Left lung (tissue), 10 donors: ENCODE measurements around the gene C10orf53. TPM values are rescaled to one million over a fixed set of nuclear protein-coding genes. Genes with fewer than 3 reads are reported as not detected.

Experiments used
- ATAC-seq: fragments of 200-7000 bp; cut with Tn5 transposase; one replicate; pipeline ENCODE4 v1.9.1; 2020; ENCODE audit warnings: moderate library complexity
- DNase-seq, 4 donors: peaks; one replicate each; pipeline ENCODE4 v3.0.0-alpha.2; 2013 to 2020
- H3K27ac ChIP-seq, 2 donors: fragments of 200-600 bp; sonication (generic) in 1 of 2; one replicate each; pipeline versions ENCODE4 v1.5.0 to v1.8.0; 2020 to 2021
- H3K27me3 ChIP-seq, 2 donors: fragments of 200-600 bp; sonication (generic) in 1 of 2; one replicate each; pipeline versions ENCODE4 v1.5.0 to v1.8.0; 2020 to 2021
- H3K36me3 ChIP-seq, 2 donors: fragments of 200-600 bp; sonication (generic) in 1 of 2; one replicate each; pipeline versions ENCODE4 v1.5.0 to v1.8.0; 2020 to 2021
- H3K4me1 ChIP-seq, 2 donors: fragments of 200-600 bp; one replicate each; pipeline ENCODE4 v1.8.0; 2021
- H3K4me3 ChIP-seq, 2 donors: fragments of 200-600 bp; sonication (generic) in 1 of 2; one replicate each; pipeline versions ENCODE4 v1.5.0 to v1.8.0; 2020 to 2021; ENCODE audit warnings: mild to moderate bottlenecking in 1 of 2
- H3K9me3 ChIP-seq, 2 donors: fragments of 200-600 bp; sonication (generic) in 1 of 2; one replicate each; pipeline versions ENCODE4 v1.5.0 to v1.8.0; 2020 to 2021
- intact Hi-C, 2 donors: fragments of 100-400 bp; cut with DNase I; formaldehyde crosslinking; loops; one replicate each; pipeline versions ENCODE4 v1.11.2 to v1.14.2; 2022
- polyA plus RNA-seq, 6 donors: library from polyadenylated mRNA; unstranded; fragments of 120-200 nt; gene quantifications; one replicate each; pipeline ENCODE4 v1.2.1, GENCODE V29; 2013; ENCODE audit not compliant: insufficient read length in 6 of 6
- total RNA-seq, 2 donors: library from RNA; stranded (reverse); fragmentation: NEBNext Ultra II Directional; extraction: Animal tissue kit (Norgen Biotek cat#: 25700); gene quantifications; one replicate each; pipeline ENCODE4 v1.2.1, GENCODE V29; 2021
- TF ChIP-seq, protein P1 (sequence below), 2 donors: fragments of 200-600 bp; sonication (generic) in 1 of 2; IDR thresholded peaks; one replicate each; pipeline versions ENCODE4 v1.5.0 to v1.8.0; 2021; ENCODE audit warnings: antibody characterized with exemption in 2 of 2
- donor health status: DM: no; HTN: yes; CAD: no.
- donor health status: DM: no; HTN: no; CAD: no.

Gene C10orf53
- total and polyA plus RNA-seq, 8 donors = not detected

DNA sequence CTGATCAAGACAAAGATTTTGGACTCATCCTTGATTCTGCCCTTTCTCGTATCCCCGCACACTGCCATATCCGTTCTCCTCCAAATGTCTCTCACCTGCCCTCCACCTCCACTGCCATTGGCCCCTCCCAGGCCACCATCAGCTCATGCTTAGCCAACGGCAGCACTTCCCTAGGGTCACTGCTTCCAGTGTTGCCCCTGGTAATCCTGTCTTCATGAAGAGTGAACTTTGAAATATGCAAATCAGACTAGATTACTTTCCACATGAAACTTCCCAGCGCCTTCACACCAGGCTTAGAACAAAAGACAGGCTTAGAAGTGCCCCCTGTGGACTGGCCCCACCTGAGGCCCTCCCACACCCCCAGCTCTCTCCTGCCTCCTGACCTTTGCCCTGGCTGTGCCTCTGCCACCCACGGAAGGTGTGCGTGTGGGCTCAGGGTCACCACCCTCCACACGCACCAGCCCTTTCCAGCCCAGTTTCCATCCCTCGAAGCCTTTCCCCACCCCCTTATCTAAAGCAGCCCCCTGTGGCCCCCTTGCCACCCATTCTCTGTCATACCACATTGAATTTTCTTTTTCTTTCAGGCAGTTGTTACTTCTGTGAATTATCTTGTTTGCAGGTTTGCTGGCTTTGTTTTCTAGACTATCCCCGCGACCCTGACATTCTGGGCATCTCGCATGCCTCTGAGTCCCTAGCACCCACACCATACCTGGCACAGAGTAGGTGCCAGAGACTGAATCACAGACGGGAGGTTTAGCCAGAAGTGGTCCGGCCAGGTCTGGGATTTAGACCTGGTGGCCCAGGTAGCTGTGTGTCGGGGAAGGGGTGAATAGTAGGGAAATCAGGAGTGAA, 26.8 kb upstream of the C10orf53 start:
- H3K36me3 ChIP-seq = no peaks in the 10 kb centered on the region
- H3K27me3 ChIP-seq = peaks cover 0 to 32% of the 10 kb centered on the region in 2 donors
- TF ChIP-seq, protein P1, sequence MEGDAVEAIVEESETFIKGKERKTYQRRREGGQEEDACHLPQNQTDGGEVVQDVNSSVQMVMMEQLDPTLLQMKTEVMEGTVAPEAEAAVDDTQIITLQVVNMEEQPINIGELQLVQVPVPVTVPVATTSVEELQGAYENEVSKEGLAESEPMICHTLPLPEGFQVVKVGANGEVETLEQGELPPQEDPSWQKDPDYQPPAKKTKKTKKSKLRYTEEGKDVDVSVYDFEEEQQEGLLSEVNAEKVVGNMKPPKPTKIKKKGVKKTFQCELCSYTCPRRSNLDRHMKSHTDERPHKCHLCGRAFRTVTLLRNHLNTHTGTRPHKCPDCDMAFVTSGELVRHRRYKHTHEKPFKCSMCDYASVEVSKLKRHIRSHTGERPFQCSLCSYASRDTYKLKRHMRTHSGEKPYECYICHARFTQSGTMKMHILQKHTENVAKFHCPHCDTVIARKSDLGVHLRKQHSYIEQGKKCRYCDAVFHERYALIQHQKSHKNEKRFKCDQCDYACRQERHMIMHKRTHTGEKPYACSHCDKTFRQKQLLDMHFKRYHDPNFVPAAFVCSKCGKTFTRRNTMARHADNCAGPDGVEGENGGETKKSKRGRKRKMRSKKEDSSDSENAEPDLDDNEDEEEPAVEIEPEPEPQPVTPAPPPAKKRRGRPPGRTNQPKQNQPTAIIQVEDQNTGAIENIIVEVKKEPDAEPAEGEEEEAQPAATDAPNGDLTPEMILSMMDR (IDR thresholded peaks at IDR 0.05) = no peak
- no peak for DNase-seq
- H3K9me3 ChIP-seq = no peaks in the 10 kb centered on the region
- H3K27ac ChIP-seq = no peak overlapping the region
- no peak overlapping the region for H3K4me3 ChIP-seq
- H3K4me1 ChIP-seq = no peaks in the 10 kb centered on the region
- intact Hi-C loops = no loop called here
- no peak for ATAC-seq

DNA sequence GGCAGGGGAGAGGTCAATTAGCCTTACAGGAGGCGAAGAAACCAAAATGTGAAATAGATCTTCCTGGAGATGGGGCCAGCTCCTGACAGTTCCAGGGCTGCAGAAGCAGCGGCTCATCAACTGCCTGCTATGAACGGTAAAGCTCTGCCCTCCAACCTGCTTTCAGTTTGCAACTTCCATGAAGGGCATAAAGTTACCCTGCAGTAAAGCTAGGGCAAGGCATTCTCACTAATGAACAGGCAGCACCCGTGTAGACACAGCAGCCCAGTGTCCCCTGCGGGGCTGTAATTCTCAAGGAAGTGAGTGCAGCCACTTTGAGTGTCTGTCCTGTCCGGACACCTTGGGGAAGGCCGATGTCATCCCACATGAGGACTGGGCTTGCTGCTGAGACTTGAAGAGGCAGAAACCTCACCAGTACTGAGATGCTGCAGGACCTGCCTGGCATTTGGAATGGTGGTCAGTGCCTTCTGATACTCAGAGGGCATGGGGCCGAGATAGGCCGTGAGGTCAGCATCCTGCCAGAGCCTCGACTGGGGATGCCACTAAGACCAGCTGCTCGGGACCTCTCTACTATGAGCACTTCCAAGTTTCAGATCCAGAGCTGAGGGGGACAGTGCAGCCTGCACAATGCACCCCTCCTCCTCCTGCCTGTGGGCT, 26.1 kb upstream of the C10orf53 start:
- ATAC-seq (no peak), DNase-seq (no peak)
- Histone ChIP-seq H3K9me3 (peaks cover 0 to 5% of the 10 kb centered on the region in 2 donors), H3K36me3 (no peaks in the 10 kb centered on the region), H3K4me1 (no peaks in the 10 kb centered on the region), H3K4me3 (no peak overlapping the region), H3K27ac (no peak overlapping the region), H3K27me3 (peaks cover 0 to 32% of the 10 kb centered on the region in 2 donors)
- intact Hi-C loops = no loop called here
- TF ChIP-seq, protein P1 (IDR thresholded peaks at IDR 0.05) = no peak

DNA sequence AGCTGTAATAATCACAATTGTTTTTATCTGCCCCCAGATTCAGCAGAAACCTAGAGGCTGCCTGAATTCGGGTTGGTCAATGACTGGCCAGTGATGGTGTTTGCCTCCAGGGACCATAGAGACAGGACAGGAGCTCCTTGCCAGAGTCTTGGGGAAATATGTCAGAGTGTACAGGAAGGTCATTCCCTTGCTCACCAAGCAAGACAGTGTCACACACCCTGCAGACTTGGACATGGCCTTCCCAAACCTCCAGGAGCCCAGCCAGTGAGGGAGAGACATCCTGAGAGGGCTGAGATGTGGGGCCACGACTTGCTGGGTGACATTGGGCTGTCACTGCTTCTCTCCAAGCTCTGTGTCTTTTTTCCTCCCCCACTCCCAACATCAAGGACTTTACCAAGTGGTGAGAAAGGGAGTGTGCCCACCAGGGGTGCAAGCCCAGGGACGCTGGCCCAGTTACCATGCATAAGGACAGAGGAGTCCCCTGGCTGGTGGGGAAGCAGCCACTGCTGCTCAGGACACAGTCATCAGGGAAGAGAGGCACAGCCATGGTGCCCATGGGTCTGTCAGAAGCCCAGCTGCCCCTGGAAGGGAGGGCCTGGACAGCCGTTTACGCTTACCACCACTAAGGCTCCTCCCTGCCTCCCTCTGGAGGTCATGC, 25.3 kb upstream of the C10orf53 start:
- DNase-seq (no peak), ATAC-seq (no peak)
- peaks cover 0 to 32% of the 10 kb centered on the region in 2 donors for H3K27me3 ChIP-seq
- intact Hi-C loops = no loop called here
- H3K27ac ChIP-seq = no peak overlapping the region
- no peaks in the 10 kb centered on the region for H3K4me1 ChIP-seq
- peaks cover 0 to 8% of the 10 kb centered on the region in 2 donors for H3K9me3 ChIP-seq
- H3K36me3 ChIP-seq = no peaks in the 10 kb centered on the region
- no peak overlapping the region for H3K4me3 ChIP-seq
- TF ChIP-seq, protein P1 (IDR thresholded peaks at IDR 0.05) = no peak

DNA sequence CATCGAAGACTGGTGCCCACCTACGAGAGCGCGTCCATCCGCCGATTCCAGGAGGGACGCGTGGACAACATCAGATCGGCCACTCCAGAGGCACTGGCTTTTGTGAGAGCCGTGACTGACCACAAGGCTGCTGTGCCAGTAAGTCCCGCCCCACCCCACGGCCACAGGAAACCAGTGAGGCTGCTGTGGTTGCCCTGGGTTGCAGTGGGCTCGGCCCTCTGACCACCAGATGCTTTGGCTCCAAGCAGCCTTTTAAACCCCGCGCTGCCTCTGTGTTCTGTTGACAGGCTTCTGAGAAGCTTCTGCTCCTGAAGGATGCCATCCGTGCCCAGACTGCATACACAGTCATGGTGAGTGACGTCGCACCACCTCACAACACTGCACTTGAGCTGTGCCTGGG, 24.4 kb upstream of the C10orf53 start:
- DNase-seq (no peak), ATAC-seq (no peak)
- Histone ChIP-seq H3K36me3 (no peaks in the 10 kb centered on the region), H3K9me3 (peaks cover 0 to 18% of the 10 kb centered on the region in 2 donors), H3K27ac (no peak overlapping the region), H3K4me3 (no peak overlapping the region), H3K27me3 (peaks cover 0 to 32% of the 10 kb centered on the region in 2 donors), H3K4me1 (no peaks in the 10 kb centered on the region)
- intact Hi-C loops = no loop called here
- TF ChIP-seq, protein P1 (IDR thresholded peaks at IDR 0.05) = no peak
